IPS-15b (cell line): ENCODE results near the gene KIF19.

Experiments used
- H3K27me3 ChIP-seq: one replicate; pipeline ENCODE4 v1.6.1; 2013; ENCODE audit warnings: low read length; ENCODE audit not compliant: control insufficient read depth, insufficient read depth
- H3K36me3 ChIP-seq: one replicate; pipeline ENCODE4 v1.6.1; 2013; ENCODE audit warnings: low read length; ENCODE audit not compliant: control insufficient read depth, insufficient read depth
- H3K4me1 ChIP-seq: one replicate; pipeline ENCODE4 v1.6.1; 2013; ENCODE audit warnings: mild to moderate bottlenecking, low read length; ENCODE audit not compliant: control insufficient read depth, insufficient read depth
- H3K4me3 ChIP-seq: one replicate; pipeline ENCODE4 v1.5.1; 2013; ENCODE audit warnings: low read depth, low read length
- H3K9ac ChIP-seq: one replicate; pipeline ENCODE4 v1.6.1; 2013; ENCODE audit warnings: low read depth, mild to moderate bottlenecking, low read length
- H3K9me3 ChIP-seq: one replicate; pipeline ENCODE4 v1.6.1; 2013; ENCODE audit warnings: mild to moderate bottlenecking, low read length; ENCODE audit not compliant: control insufficient read depth, insufficient read depth

KIF19 gene

GRCh38 chr17:74357466-74357809, 31.4 kb downstream of the KIF19 start:
- no peak overlapping the region for H3K9ac ChIP-seq
- no peaks in the 10 kb centered on the region for H3K4me1 ChIP-seq
- H3K4me3 ChIP-seq: peak overlapping the region; percentile 39
- no peaks in the 10 kb centered on the region for H3K9me3 ChIP-seq
- H3K36me3 ChIP-seq: no peaks in the 10 kb centered on the region
- peaks cover 53% of the 10 kb centered on the region for H3K27me3 ChIP-seq

GRCh38 chr17:74358697-74359096, 32.7 kb downstream of the KIF19 start:
- Histone ChIP-seq H3K27me3 (peaks cover 41% of the 10 kb centered on the region), H3K36me3 (no peaks in the 10 kb centered on the region), H3K4me3 (no peak overlapping the region), H3K4me1 (no peaks in the 10 kb centered on the region), H3K9me3 (no peaks in the 10 kb centered on the region), H3K9ac (no peak overlapping the region)

- Histone ChIP-seq H3K9ac (no peak overlapping the region), H3K9me3 (no peaks in the 10 kb centered on the region), H3K4me3 (no peak overlapping the region), H3K36me3 (no peaks in the 10 kb centered on the region), H3K4me1 (no peaks in the 10 kb centered on the region), H3K27me3 (peaks cover 32% of the 10 kb centered on the region)
Measured at GRCh38 chr17:74359916-74360315, 33.9 kb downstream of the KIF19 start.

- H3K9ac ChIP-seq: no peak overlapping the region
- no peaks in the 10 kb centered on the region for H3K4me1 ChIP-seq
- H3K4me3 ChIP-seq: no peak overlapping the region
- no peaks in the 10 kb centered on the region for H3K36me3 ChIP-seq
- H3K27me3 ChIP-seq: peaks cover 23% of the 10 kb centered on the region
- no peaks in the 10 kb centered on the region for H3K9me3 ChIP-seq
Measured at GRCh38 chr17:74360899-74361229, 34.8 kb downstream of the KIF19 start.

GRCh38 chr17:74361230-74362068, 35.4 kb downstream of the KIF19 start, which contains the start of gene BTBD17:
TSS of gene BTBD17 (minus strand) at chr17:74361868. CDS start at chr17:74361819, 49 bp downstream.
- peaks cover 17% of the 10 kb centered on the region for H3K27me3 ChIP-seq

GRCh38 chr17:74362069-74362405, 36.0 kb downstream of the KIF19 start:
- Histone ChIP-seq H3K9ac (no peak overlapping the region), H3K4me3 (no peak overlapping the region), H3K9me3 (no peaks in the 10 kb centered on the region), H3K27me3 (peaks cover 15% of the 10 kb centered on the region), H3K4me1 (no peaks in the 10 kb centered on the region), H3K36me3 (no peaks in the 10 kb centered on the region)

More at GRCh38 chr17:74361230-74362068, 35.4 kb downstream of the KIF19 start, which contains the start of gene BTBD17:
- Histone ChIP-seq H3K4me1 (no peaks in the 10 kb centered on the region), H3K36me3 (no peaks in the 10 kb centered on the region), H3K9me3 (no peaks in the 10 kb centered on the region), H3K9ac (no peak within 1 kb of the TSS), H3K4me3 (peak within 1 kb of the TSS; percentile 43)

- H3K4me1 ChIP-seq: no peaks in the 10 kb centered on the region
- no peak overlapping the region for H3K9ac ChIP-seq
- H3K36me3 ChIP-seq: no peaks in the 10 kb centered on the region
- no peak overlapping the region for H3K4me3 ChIP-seq
- peaks cover 7% of the 10 kb centered on the region for H3K27me3 ChIP-seq
- H3K9me3 ChIP-seq: no peaks in the 10 kb centered on the region
Measured at GRCh38 chr17:74362810-74363498, 36.9 kb downstream of the KIF19 start.

- Histone ChIP-seq H3K4me3 (no peak within 1 kb of the TSS), H3K27me3 (no peaks in the 10 kb centered on the region), H3K36me3 (no peaks in the 10 kb centered on the region), H3K4me1 (peaks cover 3% of the 10 kb centered on the region), H3K9ac (no peak within 1 kb of the TSS), H3K9me3 (no peaks in the 10 kb centered on the region)
Measured at GRCh38 chr17:74367206-74367605, 41.2 kb downstream of the KIF19 start, which contains the start of gene GPR142. TSS of gene GPR142 (plus strand) at chr17:74367506. CDS start at chr17:74369541, 2,035 bp downstream.

- Histone ChIP-seq H3K9me3 (no peaks in the 10 kb centered on the region), H3K27me3 (no peaks in the 10 kb centered on the region), H3K4me3 (no peak overlapping the region), H3K36me3 (no peaks in the 10 kb centered on the region), H3K4me1 (peaks cover 3% of the 10 kb centered on the region), H3K9ac (no peak overlapping the region)
Measured at GRCh38 chr17:74368341-74369081, 42.5 kb downstream of the KIF19 start.

GRCh38 chr17:74369221-74369620, 43.2 kb downstream of the KIF19 start:
- Histone ChIP-seq H3K36me3 (no peaks in the 10 kb centered on the region), H3K9me3 (no peaks in the 10 kb centered on the region), H3K9ac (no peak overlapping the region), H3K27me3 (no peaks in the 10 kb centered on the region), H3K4me1 (peaks cover 3% of the 10 kb centered on the region), H3K4me3 (no peak overlapping the region)

- Histone ChIP-seq H3K9ac (no peak overlapping the region), H3K36me3 (no peaks in the 10 kb centered on the region), H3K4me1 (peaks cover 3% of the 10 kb centered on the region), H3K27me3 (no peaks in the 10 kb centered on the region), H3K4me3 (no peak overlapping the region), H3K9me3 (no peaks in the 10 kb centered on the region)
Measured at GRCh38 chr17:74369665-74370490, 43.9 kb downstream of the KIF19 start.
